GM19372 (cell line): Measurements from ENCODE around the gene IGFBP6.
"Not testable (repeated sequence)": the region's sequence is repeated elsewhere in the genome, so short reads cannot be mapped to it uniquely, and the experiment has no call there.

Experiments
- ATAC-seq: cut with Tn5 transposase; IDR thresholded peaks from one replicate; pipeline ENCODE4 v1.9.1; 2021; ENCODE audit warnings: mild to moderate bottlenecking, low read depth, moderate library complexity; ENCODE audit not compliant: unreplicated experiment

Gene IGFBP6

DNA sequence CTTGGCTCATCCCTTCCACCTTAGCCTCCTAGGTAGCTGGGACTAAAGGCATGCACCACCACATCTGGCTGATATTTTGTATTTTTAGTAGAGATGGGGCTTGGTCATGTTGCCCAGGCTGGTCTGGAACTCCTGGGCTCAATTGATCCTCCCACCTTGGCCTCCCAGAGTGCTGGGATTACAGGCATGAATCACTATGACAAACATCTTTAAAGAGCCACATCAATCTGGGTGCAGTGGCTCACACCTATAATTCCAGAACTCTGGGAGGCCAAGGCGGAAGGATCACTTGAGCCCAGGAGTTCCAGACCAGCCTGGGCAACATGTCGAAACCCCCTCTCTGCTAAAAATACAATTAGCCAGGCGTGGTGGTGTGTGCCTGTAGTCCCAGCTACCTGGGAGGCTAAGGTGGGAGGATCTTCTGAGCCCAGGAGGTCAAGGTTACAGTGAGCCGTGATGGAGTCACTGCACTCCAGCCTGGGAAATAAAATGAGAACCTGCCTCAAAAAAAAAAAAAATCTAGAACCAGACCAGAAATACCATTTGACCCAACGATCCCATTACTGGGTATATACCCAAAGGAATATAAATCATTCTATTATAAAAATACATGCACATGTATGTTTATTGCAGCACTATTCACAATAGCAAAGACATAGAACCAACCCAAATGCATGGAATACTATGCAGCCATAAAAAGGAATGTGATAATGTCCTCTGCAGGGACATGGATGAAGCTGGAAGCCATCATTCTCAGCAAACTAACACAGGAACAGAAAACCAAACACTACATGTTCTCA lies 2.5 kb upstream of the IGFBP6 start:
- not testable (repeated sequence) for ATAC-seq

DNA sequence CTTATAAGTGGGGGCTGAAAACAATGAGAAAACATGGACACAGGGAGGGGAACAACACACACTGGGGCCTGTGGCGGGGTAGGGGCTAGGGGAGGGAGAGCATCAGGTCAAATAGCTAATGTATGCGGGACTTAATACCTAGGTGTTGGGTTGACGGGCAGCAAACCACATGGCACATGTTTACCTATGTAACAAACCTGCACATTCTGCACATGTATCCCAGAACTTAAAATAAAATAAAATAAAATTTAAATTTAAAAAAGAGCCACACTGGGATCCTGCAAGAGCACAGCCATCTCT lies 1.9 kb upstream of the IGFBP6 start:
- not testable (repeated sequence) for ATAC-seq

DNA sequence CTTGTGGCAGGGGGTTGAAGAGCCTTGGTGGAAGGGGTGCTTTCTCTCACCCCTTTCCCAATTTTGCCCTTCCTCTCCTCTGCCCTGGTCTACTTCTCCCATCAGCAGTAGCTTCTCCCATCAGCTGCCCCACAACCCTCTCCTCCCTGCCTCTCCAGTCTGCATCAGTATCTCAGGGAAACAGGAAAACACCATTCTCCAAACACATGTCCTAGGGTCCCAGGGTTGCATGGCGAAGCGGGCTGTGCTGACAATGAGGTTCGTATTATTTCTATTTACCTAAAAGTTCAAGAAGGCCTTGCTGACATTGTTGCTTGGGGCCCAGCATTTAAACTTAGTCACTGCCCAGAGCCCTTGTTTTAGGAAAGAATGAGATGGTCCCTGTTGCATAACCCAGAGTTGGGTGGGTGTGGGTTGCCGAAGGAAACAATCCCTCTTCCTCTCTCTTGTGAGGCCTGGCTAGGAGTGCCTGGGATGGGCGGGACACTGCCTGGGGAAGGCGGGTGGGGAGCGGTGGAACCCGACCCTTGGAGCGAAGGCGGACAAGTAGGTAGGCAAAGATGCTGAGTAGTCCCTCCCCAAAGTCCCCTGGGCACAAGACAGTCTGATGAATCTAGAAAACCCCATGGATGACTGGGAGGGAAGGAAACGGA lies 1.3 kb upstream of the IGFBP6 start:
- ATAC-seq = no peak

DNA sequence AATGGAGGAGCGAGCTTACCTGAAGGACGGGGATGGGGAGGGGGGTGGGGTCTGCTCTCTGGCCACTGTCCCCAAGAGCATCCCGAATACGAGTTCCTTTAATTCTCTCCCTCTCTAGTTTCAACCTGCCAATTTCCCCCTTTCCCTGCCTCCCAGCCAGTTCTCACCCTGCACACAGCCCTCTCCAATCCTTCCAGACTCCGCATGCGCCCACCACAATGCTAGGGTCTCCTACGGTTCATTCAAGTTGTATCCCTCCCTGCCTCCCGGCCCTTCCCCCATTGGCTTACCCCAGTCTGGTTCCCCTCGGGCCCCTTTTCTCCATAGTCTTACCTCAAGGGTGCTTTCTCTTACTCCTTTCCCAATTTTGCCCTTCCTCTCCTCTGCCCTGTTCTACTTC lies 708 bp upstream of the IGFBP6 start:
- no peak for ATAC-seq

DNA sequence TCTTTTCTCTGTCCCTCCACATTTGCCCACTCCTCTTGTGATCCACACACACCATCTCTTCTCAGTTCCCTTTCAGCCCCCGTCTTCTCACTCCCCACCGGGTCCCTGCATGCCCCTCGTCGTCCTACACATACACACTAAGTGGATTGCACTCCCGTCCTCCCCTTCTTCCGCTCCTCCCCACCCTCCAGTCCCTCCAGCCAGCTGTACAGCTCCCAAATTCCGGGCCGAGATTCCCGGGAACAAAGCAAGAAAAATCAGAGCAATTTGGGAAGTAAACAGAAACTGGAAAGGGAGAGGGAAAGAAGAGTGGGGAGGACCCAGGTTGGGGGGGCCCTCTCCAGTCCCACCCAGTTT lies 282 bp upstream of the IGFBP6 start:
- ATAC-seq = no peak

DNA sequence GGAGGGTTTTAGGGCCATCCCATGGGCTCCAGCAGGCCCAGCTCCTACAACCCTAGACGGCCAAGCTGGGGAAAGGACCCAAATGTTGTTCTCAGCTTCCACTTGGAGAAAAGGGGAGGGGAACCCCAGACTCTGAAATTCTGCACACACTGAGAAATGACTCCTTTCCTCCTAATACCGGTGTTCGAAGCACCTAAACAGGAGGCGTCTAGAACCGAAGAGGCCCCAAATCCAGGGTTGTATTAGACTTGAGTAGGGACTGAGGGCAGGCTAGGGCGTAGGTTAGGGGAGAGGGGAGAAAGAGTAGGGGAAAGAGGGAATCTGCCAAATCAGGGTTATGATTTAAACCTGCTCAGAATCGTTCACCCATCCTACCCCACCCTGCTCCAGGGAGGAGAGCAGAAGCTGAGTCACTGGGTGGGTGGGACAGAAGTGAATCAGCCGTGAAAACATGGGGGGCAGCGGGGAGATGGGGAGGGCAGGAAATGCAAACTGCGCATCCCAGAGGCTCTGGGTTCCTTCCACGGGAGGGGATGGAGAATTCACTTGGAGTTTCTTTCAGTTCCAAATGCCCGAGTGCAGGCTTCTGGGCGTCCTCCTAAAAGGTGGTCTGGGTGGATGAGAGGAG lies 1.0 kb downstream of the IGFBP6 start:
- ATAC-seq = no peak

DNA sequence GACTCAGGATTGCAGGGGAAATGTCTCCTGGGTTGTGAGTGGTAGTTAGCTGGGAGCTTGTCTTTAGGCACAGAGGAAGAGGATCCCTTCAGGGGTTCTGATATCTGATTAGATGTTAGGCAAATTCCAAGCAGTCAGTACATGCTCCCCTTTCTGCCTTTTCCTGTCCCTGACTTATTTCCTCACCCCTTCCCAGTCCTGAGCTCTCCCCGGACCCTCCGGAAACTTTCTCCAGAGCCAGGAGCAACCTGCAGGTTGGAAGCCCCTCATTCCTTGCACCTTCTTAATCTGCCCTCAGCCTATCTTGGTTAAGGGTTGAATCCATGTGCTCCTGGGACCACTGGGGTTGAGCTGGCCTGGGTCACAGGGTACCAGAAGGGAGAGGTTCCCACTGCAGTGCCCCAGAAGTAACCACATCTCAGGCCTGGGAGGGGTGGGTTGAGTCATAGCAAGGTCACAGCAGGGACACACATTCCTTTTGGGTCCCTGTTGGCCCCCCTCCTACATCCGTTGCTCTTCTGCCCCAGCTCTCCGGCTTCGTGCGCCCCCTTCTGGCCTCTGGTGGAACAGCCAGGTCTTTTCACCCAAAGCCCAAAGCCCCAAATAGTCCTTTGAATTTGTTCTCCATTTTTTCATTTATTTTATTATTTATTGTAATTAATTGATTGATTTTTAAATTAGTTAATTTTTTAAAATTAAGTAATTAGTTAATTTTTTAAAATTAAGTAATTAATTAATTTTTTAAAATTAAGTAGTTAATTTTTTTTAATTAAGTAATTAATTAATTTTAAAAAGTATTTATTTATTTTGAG lies 1.8 kb downstream of the IGFBP6 start:
- ATAC-seq = no peak

DNA sequence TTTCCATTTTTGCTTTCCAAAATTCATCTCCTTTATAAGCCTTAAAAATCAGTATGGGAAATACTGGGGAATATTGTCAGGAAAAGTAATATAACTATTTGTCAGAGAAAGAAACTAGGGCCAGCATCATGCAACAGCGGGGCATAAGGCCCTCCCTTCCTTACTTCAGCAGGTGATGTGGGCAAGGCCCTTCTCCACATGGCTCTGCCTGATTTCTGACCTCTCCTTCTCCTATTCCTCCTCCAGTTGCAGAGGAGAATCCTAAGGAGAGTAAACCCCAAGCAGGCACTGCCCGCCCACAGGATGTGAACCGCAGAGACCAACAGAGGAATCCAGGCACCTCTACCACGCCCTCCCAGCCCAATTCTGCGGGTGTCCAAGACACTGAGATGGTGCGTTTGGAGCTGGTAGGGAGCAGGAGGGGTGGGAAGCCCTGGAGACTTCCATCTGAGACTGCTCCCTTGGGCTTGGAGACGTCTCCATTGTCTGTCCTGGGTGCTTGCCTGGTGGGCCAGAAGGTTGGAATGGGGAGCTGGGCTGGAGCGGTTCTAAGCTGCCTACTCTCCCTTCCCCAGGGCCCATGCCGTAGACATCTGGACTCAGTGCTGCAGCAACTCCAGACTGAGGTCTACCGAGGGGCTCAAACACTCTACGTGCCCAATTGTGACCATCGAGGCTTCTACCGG lies 3.1 kb downstream of the IGFBP6 start:
- no peak for ATAC-seq

DNA sequence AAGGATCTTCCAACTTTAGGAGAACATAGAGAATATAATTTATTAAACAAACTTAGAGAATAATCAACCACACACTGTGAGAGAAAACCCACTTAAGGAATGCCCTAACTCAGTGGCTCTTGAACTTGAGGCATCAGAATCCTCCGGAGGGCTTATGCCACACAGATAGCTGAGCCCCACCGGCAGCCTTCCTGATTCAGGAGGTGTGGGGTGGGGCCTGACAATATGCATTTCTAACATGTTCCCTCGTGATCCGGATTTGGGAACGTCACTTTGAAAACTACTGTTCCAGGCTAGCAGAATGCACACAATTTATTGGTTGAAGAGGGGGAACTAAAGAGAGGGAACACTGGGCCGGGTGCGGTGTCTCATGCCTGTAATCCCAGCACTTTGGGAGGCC lies 3.8 kb downstream of the IGFBP6 start:
- ATAC-seq = no peak

DNA sequence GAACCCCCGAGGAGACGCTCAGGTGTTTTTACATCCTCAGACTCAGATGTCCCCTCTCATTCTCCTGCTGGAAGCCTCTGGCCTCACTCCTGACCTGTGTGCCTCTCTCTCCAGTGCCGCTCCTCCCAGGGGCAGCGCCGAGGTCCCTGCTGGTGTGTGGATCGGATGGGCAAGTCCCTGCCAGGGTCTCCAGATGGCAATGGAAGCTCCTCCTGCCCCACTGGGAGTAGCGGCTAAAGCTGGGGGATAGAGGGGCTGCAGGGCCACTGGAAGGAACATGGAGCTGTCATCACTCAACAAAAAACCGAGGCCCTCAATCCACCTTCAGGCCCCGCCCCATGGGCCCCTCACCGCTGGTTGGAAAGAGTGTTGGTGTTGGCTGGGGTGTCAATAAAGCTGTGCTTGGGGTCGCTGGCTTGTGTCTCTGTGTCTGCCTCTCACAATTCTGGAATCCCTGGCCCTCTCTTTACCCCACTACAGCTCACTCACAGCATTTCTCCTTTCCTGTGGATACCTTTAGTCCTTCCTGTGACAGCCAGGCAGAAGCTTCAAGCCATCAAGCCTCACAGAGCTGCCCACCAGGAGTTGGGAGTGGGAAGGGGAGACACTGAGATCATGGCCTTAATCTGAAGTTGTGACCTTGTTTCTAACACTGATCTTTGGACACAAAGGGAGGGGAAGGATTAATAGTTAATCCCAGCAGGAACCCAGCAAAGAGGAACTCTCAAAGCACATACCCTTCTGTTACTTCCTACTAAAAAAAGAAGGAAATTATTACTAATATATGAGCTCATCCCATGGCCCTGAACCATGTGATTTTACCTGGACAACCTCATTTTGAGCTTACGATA lies 4.7 kb downstream of the IGFBP6 start:
- no peak for ATAC-seq

DNA sequence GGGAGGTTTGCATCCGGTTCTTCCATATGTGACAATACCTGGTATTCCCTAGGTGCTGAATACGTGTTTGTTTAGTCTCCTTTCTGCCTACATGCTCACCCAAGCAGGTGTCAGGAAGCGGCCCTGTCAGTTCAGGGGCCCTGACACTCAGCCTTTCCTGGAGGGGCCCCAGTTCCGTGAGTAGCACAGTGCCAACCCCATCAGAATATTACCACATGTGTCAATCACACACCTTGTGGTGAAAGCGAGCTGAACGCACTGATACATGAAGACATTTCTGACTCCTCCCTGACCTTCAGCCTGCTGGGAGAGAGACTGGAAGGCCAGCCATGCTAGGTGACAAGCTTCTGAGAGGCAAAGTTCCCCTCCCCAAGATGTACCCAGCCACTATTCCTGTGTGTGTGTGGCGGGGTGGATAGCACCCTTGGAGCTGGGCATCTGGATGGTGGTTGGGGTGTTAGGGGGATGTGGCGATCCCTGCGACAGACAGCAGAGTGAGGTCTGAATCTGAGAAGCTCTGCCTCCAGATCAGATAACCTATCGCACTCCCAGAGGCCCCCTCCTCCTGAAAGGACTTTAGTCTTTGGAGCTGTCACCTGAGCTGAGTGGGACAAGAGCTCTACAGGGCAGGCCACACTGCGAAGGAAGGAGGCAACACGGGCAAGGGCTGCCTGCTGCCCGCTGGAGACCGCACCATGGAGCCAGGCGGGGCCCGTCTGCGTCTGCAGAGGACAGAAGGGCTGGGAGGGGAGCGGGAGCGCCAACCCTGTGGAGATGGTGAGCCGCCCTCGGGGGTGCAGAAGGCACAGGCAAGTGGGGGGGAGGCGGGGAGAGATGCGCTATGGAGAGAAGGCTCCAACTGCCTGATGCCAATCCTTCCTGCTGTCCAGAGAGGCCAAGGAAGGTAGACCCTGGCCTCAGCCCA lies 5.7 kb downstream of the IGFBP6 start, which contains the start of gene SOAT2:
SOAT2 (plus strand) TSS at position 604 of the 925 bp plus-strand sequence; CDS start at position 696, 92 bp downstream.
- no peak for ATAC-seq

DNA sequence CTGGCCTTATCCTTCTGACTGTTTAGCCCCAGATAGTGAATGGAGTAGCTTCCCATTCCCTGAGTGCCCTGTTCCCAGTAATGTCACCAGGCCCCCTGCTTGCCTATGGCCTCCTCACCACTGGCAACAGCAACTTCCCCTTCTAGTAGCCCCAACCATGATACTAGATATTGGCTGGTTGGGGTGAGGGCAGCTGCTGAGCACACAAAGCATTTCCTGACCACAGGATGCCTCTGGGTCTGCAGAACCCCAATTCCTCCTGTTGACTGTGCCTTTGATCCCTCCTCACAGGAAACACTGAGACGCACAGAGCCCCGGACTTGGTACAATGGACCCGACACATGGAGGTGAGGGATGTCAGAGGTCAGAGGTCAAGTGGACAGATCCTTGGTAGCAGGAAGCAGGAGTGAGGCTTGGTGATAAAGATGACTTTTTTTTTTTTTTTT lies 6.4 kb downstream of the IGFBP6 start:
- ATAC-seq = no peak

DNA sequence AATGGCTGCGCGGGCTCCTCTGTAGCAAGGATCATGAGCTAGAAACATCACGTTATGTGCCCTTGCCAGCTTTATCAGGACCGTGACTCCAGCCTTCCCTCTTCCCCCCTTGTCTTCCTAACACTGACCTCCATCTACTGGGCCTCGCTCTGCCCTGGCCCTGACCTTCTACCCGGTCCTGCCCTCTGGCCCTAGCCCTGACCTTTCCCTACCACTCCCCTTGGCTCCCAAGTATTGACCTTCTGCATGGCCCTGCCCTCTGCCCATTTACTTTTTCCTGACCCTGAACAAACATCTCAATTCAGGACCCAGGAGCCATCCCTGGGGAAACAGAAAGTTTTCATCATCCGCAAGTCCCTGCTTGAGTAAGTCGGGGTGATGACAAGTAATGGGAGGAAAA lies 7.8 kb downstream of the IGFBP6 start:
- no peak for ATAC-seq

DNA sequence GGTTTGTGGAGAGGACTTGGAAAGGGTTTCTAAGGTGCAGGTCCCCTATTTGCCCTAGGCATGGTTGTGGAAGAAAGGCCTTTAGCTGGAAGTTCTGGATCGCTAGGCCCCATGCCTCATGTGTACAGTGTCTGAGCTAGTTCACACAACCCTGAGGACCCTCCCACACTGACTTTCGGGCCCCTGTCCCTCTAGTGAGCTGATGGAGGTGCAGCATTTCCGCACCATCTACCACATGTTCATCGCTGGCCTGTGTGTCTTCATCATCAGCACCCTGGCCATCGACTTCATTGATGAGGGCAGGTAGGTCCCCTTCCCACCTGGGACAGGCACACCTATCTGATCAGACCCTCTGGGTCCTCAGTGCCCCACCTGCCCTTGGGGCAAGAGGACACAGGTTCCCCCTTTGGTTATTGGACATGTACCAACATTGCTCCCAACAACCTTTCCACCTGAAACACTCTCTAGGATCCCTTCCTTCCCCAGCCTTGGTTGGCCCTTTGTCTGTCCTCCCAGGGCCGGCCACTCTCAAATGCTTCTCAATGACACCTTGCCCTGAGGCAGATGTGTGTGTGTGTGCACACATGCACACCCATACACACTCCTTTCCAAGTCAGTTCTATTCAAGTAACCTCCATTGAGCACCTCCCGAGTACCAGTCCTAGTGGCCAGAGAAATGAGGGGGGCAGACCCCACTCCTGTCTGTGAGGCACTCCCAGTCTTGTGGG lies 8.4 kb downstream of the IGFBP6 start:
- no peak for ATAC-seq

DNA sequence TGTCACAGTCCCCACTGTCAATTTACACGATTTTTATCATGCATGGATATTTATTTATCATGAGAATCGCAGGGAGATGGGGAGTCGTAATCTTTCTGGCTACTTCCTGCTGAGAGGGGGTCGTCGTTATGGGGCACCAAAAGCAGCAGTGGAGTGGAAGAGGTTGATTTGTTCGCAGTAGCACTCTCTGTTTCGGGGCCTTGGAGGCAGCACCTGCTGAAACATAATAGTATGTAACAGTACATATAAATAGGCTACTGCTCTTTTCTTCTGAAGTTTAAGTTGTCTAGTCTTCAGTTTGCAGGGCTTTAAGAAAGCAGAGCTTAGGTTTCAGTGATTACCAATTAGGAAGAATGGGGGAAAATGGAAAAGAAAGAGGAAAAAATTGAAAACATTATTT lies 9.7 kb downstream of the IGFBP6 start:
- ATAC-seq = no peak

DNA sequence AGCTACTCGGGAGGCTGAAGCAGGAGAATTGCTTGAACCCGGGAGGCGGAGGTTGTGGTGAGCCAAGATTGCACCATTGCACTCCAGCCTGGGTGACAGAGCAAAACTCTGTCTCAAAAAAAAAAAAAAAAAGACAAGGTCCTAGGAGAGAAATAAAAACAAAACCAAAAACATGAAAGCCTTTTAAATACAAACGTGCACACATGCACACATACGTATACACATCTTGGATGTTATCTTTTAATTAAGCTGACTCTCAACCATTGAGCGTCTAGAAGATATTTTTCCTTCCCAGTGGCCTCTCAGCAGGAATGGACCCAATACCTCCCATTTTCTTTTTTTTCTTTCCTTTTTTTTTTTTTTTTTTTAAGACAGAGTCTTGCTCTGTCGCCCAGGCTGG lies 15.0 kb downstream of the IGFBP6 start:
- not testable (repeated sequence) for ATAC-seq

DNA sequence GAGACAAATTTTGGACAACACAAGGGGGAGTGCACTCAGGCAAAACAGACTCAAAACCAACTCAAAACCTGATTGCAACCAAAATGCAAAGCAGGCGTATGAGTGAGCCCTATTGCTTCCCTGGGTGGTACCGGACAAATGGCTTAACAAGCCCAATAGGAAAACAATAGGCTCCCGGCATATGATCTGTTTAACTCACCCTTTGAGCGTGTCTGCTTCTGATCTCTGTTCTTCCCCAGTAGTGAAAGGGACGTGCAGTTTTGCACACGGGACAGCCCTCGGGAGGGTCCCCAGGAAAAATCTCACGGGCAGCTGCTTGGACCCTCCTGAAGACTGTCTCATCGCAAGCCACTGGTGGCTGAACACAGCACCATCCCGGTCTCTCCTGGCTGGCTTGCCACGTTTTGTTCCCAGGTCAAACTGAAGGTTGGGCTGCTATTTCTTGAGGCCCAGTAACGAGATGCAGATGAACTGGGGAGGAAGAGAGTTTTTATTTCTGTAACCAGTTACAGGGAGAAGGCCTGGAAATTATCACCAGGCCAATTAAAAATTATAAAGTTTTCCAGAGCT lies 15.8 kb downstream of the IGFBP6 start:
- ATAC-seq = no peak
